GM12878 (cell line): Measurements from ENCODE around the gene ORC1. TPM values are rescaled to one million over a fixed set of nuclear protein-coding genes. Genes with fewer than 3 reads are reported as not detected.

Source experiments
- EP300 ChIP-seq, 2 experiments: fragments of 150-350 bp in 1 of 2; IDR thresholded peaks; 2 replicates each; pipeline ENCODE4 v1.6.1; 2011 to 2012; ENCODE audit warnings: low read depth in 2 of 2, low read length in 2 of 2, borderline replicate concordance in 1 of 2, improper control_type of control experiment in 1 of 2, inconsistent platforms in 1 of 2; ENCODE audit not compliant: control insufficient read depth in 1 of 2
- EZH2 ChIP-seq: IDR thresholded peaks from 2 replicates; pipeline ENCODE4 v1.6.1; 2012; ENCODE audit warnings: low read depth, mild to moderate bottlenecking, control low read depth, inconsistent platforms, low read length, borderline replicate concordance; ENCODE audit not compliant: control insufficient read depth
- HDAC2 ChIP-seq: fragments of 200-600 bp; sonication (generic); IDR thresholded peaks from 2 replicates; pipeline ENCODE4 v1.6.1; 2017
- IRF4 ChIP-seq: IDR thresholded peaks from 2 replicates; pipeline ENCODE4 v1.6.1; 2011; ENCODE audit warnings: low read depth, low read length
- JUND ChIP-seq: IDR thresholded peaks from 2 replicates; pipeline ENCODE4 v1.6.1; 2012; ENCODE audit warnings: low read depth, mild to moderate bottlenecking, low read length, improper control_type of control experiment, moderate library complexity
- RB1 ChIP-seq: fragments of 450-650 bp; formaldehyde crosslinking; IDR thresholded peaks from 2 replicates; pipeline ENCODE4 v1.6.1; 2017; ENCODE audit warnings: mild to moderate bottlenecking, borderline replicate concordance
- STAT3 ChIP-seq: IDR thresholded peaks from 2 replicates; pipeline ENCODE4 v1.6.1; 2011; ENCODE audit warnings: low read depth, low read length, improper control_type of control experiment
- YY1 ChIP-seq: IDR thresholded peaks from 2 replicates; pipeline ENCODE4 v1.6.1; 2011; ENCODE audit warnings: low read depth, mild to moderate bottlenecking, low read length
- polyA plus RNA-seq, 11 experiments: library from polyadenylated mRNA; depleted of rRNA in 4 of 11; unstranded in 6 of 11; stranded (reverse) in 5 of 11; fragments of >200 nt; fragmentation: Nextera tagmentation in 4 of 11; fragmentation: Illumina TruSeq in 1 of 11; extraction: Ambion mirVana in 4 of 11; extraction: Trizol in 1 of 11; gene quantifications; 1 replicate in 1 of 11; 2 replicates in 10 of 11; pipeline versions ENCODE4 v1.2.1 to v1.2.3, GENCODE V29; 2011 to 2016; ENCODE audit warnings: inconsistent platforms in 2 of 11, missing spikeins in 2 of 11, low read depth in 1 of 11
- total RNA-seq, 4 experiments: library from RNA; depleted of rRNA in 3 of 4; stranded (reverse); fragments of >200 nt in 3 of 4; fragmentation: Illumina TruSeq in 1 of 4; extraction: Trizol in 1 of 4; gene quantifications; 2 replicates each; pipeline versions ENCODE4 v1.2.1 to v1.2.3, GENCODE V29; 2013 to 2021
- TF ChIP-seq, protein P1 (sequence below): fragments of 450-650 bp; formaldehyde crosslinking; IDR thresholded peaks from 2 replicates; pipeline ENCODE4 v1.5.0; 2022; ENCODE audit warnings: mild to moderate bottlenecking, missing genetic modification characterization
- TF ChIP-seq, protein P2 (sequence below): IDR thresholded peaks from 2 replicates; pipeline ENCODE4 v1.6.1; 2011; ENCODE audit warnings: mild to moderate bottlenecking, low read depth, low read length, moderate library complexity; ENCODE audit not compliant: insufficient replicate concordance
- TF ChIP-seq, protein P3 (sequence below): IDR thresholded peaks from 2 replicates; pipeline ENCODE4 v1.6.1; 2012; ENCODE audit warnings: low read length, inconsistent platforms

The ORC1 gene
- total and polyA plus RNA-seq, 10 of the 15 experiments (the other 5 are each of a cell fraction or from before 2014, with no cell fraction given): 7.7 to 34.6 (median 28.7) TPM

DNA sequence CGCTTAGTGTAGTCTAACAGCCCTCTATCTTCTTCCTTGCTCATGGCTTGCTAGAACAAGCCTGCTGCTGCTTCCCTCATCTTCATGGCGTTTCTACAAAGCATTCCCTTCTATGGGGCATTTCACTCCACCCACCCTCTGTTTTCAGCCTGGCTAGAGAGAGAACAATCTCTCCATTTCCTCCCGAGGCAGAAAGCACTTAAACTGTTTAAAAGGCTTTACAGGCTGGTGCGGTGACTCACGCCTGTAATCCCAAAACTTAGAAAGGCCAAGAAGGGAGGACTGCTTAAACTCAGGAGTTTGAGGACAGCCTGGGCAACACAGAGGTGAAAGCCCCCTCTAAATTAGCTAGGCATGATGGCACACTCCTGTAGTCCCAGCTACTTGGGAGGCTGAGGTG, 17.8 kb downstream of the ORC1 start (continued):
- TF ChIP-seq, protein P1, sequence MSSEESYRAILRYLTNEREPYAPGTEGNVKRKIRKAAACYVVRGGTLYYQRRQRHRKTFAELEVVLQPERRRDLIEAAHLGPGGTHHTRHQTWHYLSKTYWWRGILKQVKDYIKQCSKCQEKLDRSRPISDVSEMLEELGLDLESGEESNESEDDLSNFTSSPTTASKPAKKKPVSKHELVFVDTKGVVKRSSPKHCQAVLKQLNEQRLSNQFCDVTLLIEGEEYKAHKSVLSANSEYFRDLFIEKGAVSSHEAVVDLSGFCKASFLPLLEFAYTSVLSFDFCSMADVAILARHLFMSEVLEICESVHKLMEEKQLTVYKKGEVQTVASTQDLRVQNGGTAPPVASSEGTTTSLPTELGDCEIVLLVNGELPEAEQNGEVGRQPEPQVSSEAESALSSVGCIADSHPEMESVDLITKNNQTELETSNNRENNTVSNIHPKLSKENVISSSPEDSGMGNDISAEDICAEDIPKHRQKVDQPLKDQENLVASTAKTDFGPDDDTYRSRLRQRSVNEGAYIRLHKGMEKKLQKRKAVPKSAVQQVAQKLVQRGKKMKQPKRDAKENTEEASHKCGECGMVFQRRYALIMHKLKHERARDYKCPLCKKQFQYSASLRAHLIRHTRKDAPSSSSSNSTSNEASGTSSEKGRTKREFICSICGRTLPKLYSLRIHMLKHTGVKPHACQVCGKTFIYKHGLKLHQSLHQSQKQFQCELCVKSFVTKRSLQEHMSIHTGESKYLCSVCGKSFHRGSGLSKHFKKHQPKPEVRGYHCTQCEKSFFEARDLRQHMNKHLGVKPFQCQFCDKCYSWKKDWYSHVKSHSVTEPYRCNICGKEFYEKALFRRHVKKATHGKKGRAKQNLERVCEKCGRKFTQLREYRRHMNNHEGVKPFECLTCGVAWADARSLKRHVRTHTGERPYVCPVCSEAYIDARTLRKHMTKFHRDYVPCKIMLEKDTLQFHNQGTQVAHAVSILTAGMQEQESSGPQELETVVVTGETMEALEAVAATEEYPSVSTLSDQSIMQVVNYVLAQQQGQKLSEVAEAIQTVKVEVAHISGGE (CRISPR knock-in tag): no peak
- TF ChIP-seq, protein P2, sequence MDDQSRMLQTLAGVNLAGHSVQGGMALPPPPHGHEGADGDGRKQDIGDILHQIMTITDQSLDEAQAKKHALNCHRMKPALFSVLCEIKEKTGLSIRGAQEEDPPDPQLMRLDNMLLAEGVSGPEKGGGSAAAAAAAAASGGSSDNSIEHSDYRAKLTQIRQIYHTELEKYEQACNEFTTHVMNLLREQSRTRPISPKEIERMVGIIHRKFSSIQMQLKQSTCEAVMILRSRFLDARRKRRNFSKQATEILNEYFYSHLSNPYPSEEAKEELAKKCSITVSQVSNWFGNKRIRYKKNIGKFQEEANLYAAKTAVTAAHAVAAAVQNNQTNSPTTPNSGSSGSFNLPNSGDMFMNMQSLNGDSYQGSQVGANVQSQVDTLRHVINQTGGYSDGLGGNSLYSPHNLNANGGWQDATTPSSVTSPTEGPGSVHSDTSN: no peak
- TF ChIP-seq JUND (no peak), HDAC2 (no peak), STAT3 (no peak), EZH2 (no peak), YY1 (no peak), EP300 (IDR thresholded peaks at IDR 0.05; ENCODE audit: borderline replicate concordance in 1 of 2, control insufficient read depth in 1 of 2, low read depth in 2 of 2, low read length in 2 of 2) (no peak), IRF4 (no peak), RB1 (no peak)
- TF ChIP-seq, protein P3, sequence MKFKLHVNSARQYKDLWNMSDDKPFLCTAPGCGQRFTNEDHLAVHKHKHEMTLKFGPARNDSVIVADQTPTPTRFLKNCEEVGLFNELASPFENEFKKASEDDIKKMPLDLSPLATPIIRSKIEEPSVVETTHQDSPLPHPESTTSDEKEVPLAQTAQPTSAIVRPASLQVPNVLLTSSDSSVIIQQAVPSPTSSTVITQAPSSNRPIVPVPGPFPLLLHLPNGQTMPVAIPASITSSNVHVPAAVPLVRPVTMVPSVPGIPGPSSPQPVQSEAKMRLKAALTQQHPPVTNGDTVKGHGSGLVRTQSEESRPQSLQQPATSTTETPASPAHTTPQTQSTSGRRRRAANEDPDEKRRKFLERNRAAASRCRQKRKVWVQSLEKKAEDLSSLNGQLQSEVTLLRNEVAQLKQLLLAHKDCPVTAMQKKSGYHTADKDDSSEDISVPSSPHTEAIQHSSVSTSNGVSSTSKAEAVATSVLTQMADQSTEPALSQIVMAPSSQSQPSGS: no peak
